B cell (primary cell): ENCODE data around the gene ZSCAN20. TPM values are rescaled to one million over a fixed set of nuclear protein-coding genes. Genes with fewer than 3 reads are reported as not detected.

Source experiments
- ATAC-seq: fragments of 200-7000 bp; cut with Tn5 transposase; one replicate; pipeline ENCODE4 v1.10.0; 2021; ENCODE audit warnings: low read depth, mild to moderate bottlenecking, moderate number of reproducible peaks, moderate library complexity
- CTCF ChIA-PET: fragments of 350-600 bp; sonication (Branson Sonifier 250); formaldehyde crosslinking; loops from one replicate; lab custom pipeline; 2021; ENCODE audit warnings: antibody characterized with exemption, inconsistent platforms; lab: Charles Lee
- POLR2A ChIA-PET: fragments of 350-600 bp; sonication (Branson Sonifier 250); formaldehyde crosslinking; loops from one replicate; lab custom pipeline; 2021; ENCODE audit warnings: antibody characterized with exemption; lab: Charles Lee
- DNase-seq: peaks from one replicate; pipeline ENCODE4 v3.0.0; 2013
- H2AFZ ChIP-seq: 2 replicates; pipeline ENCODE4 v1.6.1; 2012; ENCODE audit warnings: mild to moderate bottlenecking, low read depth, low read length; ENCODE audit not compliant: insufficient read depth, poor library complexity, severe bottlenecking
- H3K27ac ChIP-seq, 2 donors: 1 replicate in 1 of 2; 2 replicates in 1 of 2; pipeline ENCODE4 v1.5.1; 2012 to 2013; ENCODE audit warnings: low read length in 2 of 2, mild to moderate bottlenecking in 2 of 2, moderate library complexity in 1 of 2
- H3K27me3 ChIP-seq, 4 experiments: fragments of 200-600 bp in 1 of 4; sonication (generic) in 1 of 4; replicated peaks in 1 of 4; 1 replicate in 2 of 4; 2 replicates in 2 of 4; pipeline versions ENCODE4 v1.6.1 to v1.7.0; 2013 to 2016; ENCODE audit warnings: low read length in 3 of 4, mild to moderate bottlenecking in 2 of 4, mixed read lengths in 1 of 4, moderate library complexity in 1 of 4; ENCODE audit not compliant: insufficient read depth in 4 of 4, control insufficient read depth in 3 of 4; ENCODE audit errors: control extremely low read depth in 1 of 4
- H3K36me3 ChIP-seq, 2 experiments: replicated peaks in 1 of 2; 1 replicate in 1 of 2; 2 replicates in 1 of 2; pipeline versions ENCODE4 v1.6.1 to v1.7.1; 2013; ENCODE audit warnings: low read length in 1 of 2; ENCODE audit not compliant: insufficient read depth in 2 of 2, control insufficient read depth in 1 of 2; ENCODE audit errors: control extremely low read depth in 1 of 2, extremely low read depth in 1 of 2
- H3K4me1 ChIP-seq, 2 donors: fragments of 200-600 bp in 1 of 2; sonication (generic) in 1 of 2; 1 replicate in 1 of 2; 2 replicates in 1 of 2; pipeline versions ENCODE4 v1.5.1 to v1.6.1; 2013 to 2017; ENCODE audit warnings: low read length in 2 of 2; ENCODE audit not compliant: control insufficient read depth in 2 of 2, insufficient read depth in 2 of 2
- H3K4me2 ChIP-seq: replicated peaks from 2 replicates; pipeline ENCODE3; 2012; ENCODE audit warnings: mild to moderate bottlenecking, low read depth, low read length; ENCODE audit not compliant: poor library complexity, severe bottlenecking
- H3K4me3 ChIP-seq, 5 experiments: fragments of 200-600 bp in 1 of 5; sonication (generic) in 1 of 5; 1 replicate in 3 of 5; 2 replicates in 2 of 5; pipeline versions ENCODE4 v1.5.1 to v1.7.0; 2011 to 2016; ENCODE audit warnings: low read length in 4 of 5, mild to moderate bottlenecking in 4 of 5, low read depth in 2 of 5, control low read depth in 1 of 5, moderate library complexity in 1 of 5; ENCODE audit not compliant: insufficient read depth in 1 of 5; ENCODE audit errors: control extremely low read depth in 1 of 5, extremely low read depth in 1 of 5
- H3K79me2 ChIP-seq: fragments of 200-600 bp; sonication (generic); one replicate; pipeline ENCODE4 v1.6.0; 2016; ENCODE audit warnings: low read length; ENCODE audit not compliant: control insufficient read depth, insufficient read depth
- H3K9ac ChIP-seq: fragments of 200-600 bp; sonication (generic); 2 replicates; pipeline ENCODE4 v1.6.1; 2017; ENCODE audit warnings: mild to moderate bottlenecking, low read length, moderate library complexity
- H3K9me3 ChIP-seq, 3 donors: one replicate each; pipeline versions ENCODE4 v1.6.1 to v1.7.1; 2013; ENCODE audit warnings: low read length in 2 of 3; ENCODE audit not compliant: control insufficient read depth in 2 of 3, insufficient read depth in 1 of 3; ENCODE audit errors: control extremely low read depth in 1 of 3
- H4K20me1 ChIP-seq: 2 replicates; pipeline ENCODE4 v1.6.0; 2012; ENCODE audit warnings: mild to moderate bottlenecking, low read length; ENCODE audit not compliant: insufficient read depth, control insufficient read depth, poor library complexity, severe bottlenecking
- H3K27ac Mint-ChIP-seq: one replicate; pipeline ENCODE4 v1.8.0; 2021; ENCODE audit warnings: mixed read lengths
- H3K27me3 Mint-ChIP-seq: one replicate; pipeline ENCODE4 v1.8.0; 2021; ENCODE audit warnings: mixed read lengths
- H3K4me1 Mint-ChIP-seq: one replicate; pipeline ENCODE4 v1.8.0; 2021; ENCODE audit warnings: mixed read lengths
- H3K4me3 Mint-ChIP-seq: one replicate; pipeline ENCODE4 v1.8.0; 2021; ENCODE audit warnings: mixed read lengths
- H3K9me3 Mint-ChIP-seq: one replicate; pipeline ENCODE4 v1.8.0; 2022; ENCODE audit warnings: mixed read lengths; ENCODE audit not compliant: insufficient read depth
- CTCF ChIP-seq: fragments of 200-600 bp; IDR thresholded peaks from one replicate; pipeline ENCODE4 v1.8.0; 2022; ENCODE audit warnings: antibody characterized with exemption, mild to moderate bottlenecking
- EZH2 ChIP-seq: IDR thresholded peaks from 2 replicates; pipeline ENCODE4 v1.6.1; 2012; ENCODE audit warnings: borderline replicate concordance, low read depth, mild to moderate bottlenecking, moderate library complexity, low read length; ENCODE audit not compliant: insufficient read depth, poor library complexity, severe bottlenecking
- whole genome bisulfite sequencing: methylation state at CpG from one replicate; pipeline ENCODE4 v1.1.5; 2013; ENCODE audit warnings: missing lambda C conversion rate; ENCODE audit not compliant: insufficient coverage; 5-methylcytosine and 5-hydroxymethylcytosine counted together
- intact Hi-C: fragments of 100-400 bp; cut with micrococcal nuclease; formaldehyde crosslinking; loops from one replicate; pipeline ENCODE4 v1.10.0; 2022
- polyA plus RNA-seq: library from polyadenylated mRNA; depleted of rRNA; stranded (reverse); fragments of >200 nt; gene quantifications from 2 replicates; pipeline ENCODE4 v1.2.3, GENCODE V29; 2012
- total RNA-seq, 2 donors: library from RNA; stranded (reverse); fragments of 120-200 nt in 1 of 2; gene quantifications; 1 replicate in 1 of 2; 2 replicates in 1 of 2; pipeline versions ENCODE4 v1.2.3 to v1.2.4, GENCODE V29; 2013 to 2022

The ZSCAN20 gene
- total and polyA plus RNA-seq, 2 donors (not counting 1 experiment from before 2014, with no cell fraction given): 0.18 to 3.7 TPM

GRCh38 chr1:33515607-33516006, 43.2 kb downstream of the ZSCAN20 start:
- intact Hi-C loops: no loop called here
- no peak for ATAC-seq
- 100% methylated on average over 1 of the region's 2 CpGs for WGBS

GRCh38 chr1:33516428-33516827, 44.0 kb downstream of the ZSCAN20 start:
- no peak for DNase-seq
- 93% methylated on average over 5 of the region's 9 CpGs for WGBS
- Mint-ChIP-seq H3K4me3 (no peak overlapping the region), H3K27me3 (peaks cover 17% of the 10 kb centered on the region), H3K9me3 (no peaks in the 10 kb centered on the region), H3K27ac (no peak overlapping the region), H3K4me1 (no peaks in the 10 kb centered on the region)
- Histone ChIP-seq H3K4me1 (no peaks in the 10 kb centered on the region), H3K4me2 (no peak overlapping the region), H3K4me3 (no peak overlapping the region), H3K36me3 (no peaks in the 10 kb centered on the region), H4K20me1 (no peaks in the 10 kb centered on the region), H3K27ac (no peak overlapping the region), H2AFZ (no peak overlapping the region), H3K27me3 (no peaks in the 10 kb centered on the region), H3K9ac (no peak overlapping the region), H3K79me2 (no peaks in the 10 kb centered on the region), H3K9me3 (no peaks in the 10 kb centered on the region)
- intact Hi-C loops: no loop called here
- no peak for ATAC-seq
- CTCF ChIA-PET: no interaction called here
- POLR2A ChIA-PET: no interaction called here
- TF ChIP-seq EZH2 (no peak), CTCF (no peak)

More at GRCh38 chr1:33515607-33516006, 43.2 kb downstream of the ZSCAN20 start:
- H3K27me3 ChIP-seq: no peaks in the 10 kb centered on the region
- Mint-ChIP-seq H3K4me1 (no peaks in the 10 kb centered on the region), H3K9me3 (no peaks in the 10 kb centered on the region), H3K27ac (no peak overlapping the region), H3K4me3 (no peak overlapping the region), H3K27me3 (peaks cover 19% of the 10 kb centered on the region)
- ChIA-PET POLR2A (no interaction called here), CTCF (no interaction called here)
- no peak overlapping the region for H3K27ac ChIP-seq
- no peak for TF ChIP-seq EZH2
- no peak for TF ChIP-seq CTCF
- H3K79me2 ChIP-seq: no peaks in the 10 kb centered on the region
- H3K36me3 ChIP-seq: no peaks in the 10 kb centered on the region
- no peak overlapping the region for H3K4me3 ChIP-seq
- H4K20me1 ChIP-seq: no peaks in the 10 kb centered on the region
- H3K9me3 ChIP-seq: no peaks in the 10 kb centered on the region
- H2AFZ ChIP-seq: no peak overlapping the region
- no peak overlapping the region for H3K9ac ChIP-seq
- no peak for DNase-seq
- H3K4me1 ChIP-seq: no peaks in the 10 kb centered on the region
- H3K4me2 ChIP-seq: no peak overlapping the region
